ENCODE results near the gene PFKM.

Gene PFKM

DNA sequence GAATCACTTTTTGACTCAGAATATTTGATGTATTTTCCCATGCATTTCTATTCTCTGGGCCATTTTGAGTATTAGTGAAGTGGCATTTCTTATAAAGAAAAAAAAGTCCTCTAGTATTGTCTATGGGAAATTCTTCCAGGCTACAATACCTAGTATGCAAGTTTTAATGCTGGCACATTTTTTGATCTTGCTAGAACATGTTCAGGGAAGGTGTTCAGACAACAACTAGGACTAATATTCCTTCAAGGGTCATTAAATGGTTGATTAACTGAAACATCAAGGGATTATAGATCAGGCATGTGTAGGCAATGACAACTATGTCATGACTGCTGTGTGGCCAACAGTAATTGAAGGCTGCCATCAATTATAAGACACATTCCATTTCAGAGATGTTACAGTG, 71.9 kb downstream of the PFKM start:
- no peak for DNase-seq

DNA sequence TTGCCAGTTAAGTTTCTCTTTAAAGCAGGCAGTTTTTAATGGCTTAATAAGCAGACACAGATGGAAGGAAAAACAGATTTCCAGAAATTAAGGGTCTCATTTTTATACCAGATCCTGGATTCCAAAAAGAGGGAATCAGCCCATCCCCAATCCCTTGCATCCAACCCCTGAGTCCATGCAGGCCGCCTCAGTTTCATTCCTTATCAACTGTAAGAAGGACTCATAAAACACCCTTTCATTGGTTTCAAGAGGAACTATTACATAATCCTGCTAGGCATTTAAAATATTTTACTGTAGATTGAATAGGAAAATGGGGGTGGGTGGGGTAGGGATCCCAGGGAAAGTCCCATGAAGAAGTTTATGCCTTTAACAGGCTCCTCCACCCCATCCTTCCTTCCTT, 73.7 kb downstream of the PFKM start:
- no peak for DNase-seq

DNA sequence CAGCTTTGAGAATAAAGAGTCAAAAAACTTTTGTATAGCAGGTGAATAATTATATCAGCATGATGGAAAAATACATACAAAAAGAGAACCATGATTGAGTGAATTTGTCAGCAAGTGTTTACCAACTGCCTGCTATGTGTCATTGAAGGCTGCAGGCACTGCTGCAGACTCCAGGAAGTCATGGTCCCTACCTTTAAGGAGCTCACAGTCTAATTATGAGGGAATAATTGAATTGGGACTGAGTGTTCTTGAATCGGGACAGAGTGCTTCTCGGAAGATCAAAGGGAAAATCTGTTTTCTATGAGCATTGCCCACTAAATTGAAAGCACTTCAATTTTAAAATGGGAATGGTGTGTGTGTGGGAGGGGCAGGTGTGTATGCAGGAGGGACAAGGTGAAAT, 74.5 kb downstream of the PFKM start:
- no peak for DNase-seq

DNA sequence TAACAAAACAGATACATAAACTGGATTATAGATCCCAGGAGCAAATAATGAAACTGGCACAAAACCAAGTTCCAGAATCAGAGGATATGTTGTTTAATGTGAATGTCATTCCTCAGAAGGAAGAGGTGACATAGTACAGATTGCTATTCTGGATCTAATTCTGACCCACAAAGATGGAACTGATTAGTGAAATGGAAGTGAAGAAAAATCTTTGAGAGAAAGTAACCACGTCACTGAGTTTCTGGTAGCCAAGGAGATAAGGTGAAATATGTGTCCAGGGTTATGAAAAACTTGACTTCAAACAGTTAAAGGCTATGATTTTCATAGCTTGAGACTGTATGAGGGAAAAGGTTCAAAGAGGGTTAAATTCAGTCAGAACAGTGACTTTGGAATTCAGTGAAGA, 75.6 kb downstream of the PFKM start:
- no peak for DNase-seq

Measured in stimulated activated CD4-positive, alpha-beta T cell treated with anti-CD3 and anti-CD28 coated beads, Interleukin-2, amount 100 ng/mL, for 24 hours (primary cell).